K562 (cell line): Measurements from ENCODE around the gene SLC46A3. TPM values are rescaled to one million over a fixed set of nuclear protein-coding genes. Genes with fewer than 3 reads are reported as not detected.

Source experiments
- E2F6 ChIP-seq, 2 experiments: IDR thresholded peaks; 2 replicates each; pipeline ENCODE4 v1.6.1; 2011; ENCODE audit warnings: borderline replicate concordance in 1 of 2, control low read depth in 1 of 2, low read depth in 1 of 2, low read length in 1 of 2, mild to moderate bottlenecking in 1 of 2, mixed read lengths in 1 of 2, moderate library complexity in 1 of 2; ENCODE audit not compliant: insufficient read depth in 1 of 2, insufficient read length in 1 of 2, poor library complexity in 1 of 2, severe bottlenecking in 1 of 2; ENCODE audit errors: extremely low read depth in 1 of 2
- GABPB1 ChIP-seq: sonication (generic); formaldehyde crosslinking; IDR thresholded peaks from 2 replicates; pipeline ENCODE4 v1.8.0; 2022; ENCODE audit warnings: mild to moderate bottlenecking, missing genetic modification reagents
- ID3 ChIP-seq, 2 experiments: fragments of 250-450 bp in 1 of 2; fragments of 450-650 bp in 1 of 2; sonication (Bioruptor Pico) in 1 of 2; IDR thresholded peaks; 2 replicates each; pipeline versions ENCODE4 v1.6.1 to v1.8.0; 2016 to 2021; ENCODE audit warnings: mild to moderate bottlenecking in 2 of 2, moderate library complexity in 2 of 2, missing compliant biosample characterization in 1 of 2, missing genetic modification characterization in 1 of 2
- IRF9 ChIP-seq: fragments of 450-650 bp; IDR thresholded peaks from 2 replicates; pipeline ENCODE4 v1.6.1; 2016; ENCODE audit warnings: missing biosample characterization, missing genetic modification characterization
- KAT8 ChIP-seq: fragments of 450-650 bp; IDR thresholded peaks from 2 replicates; pipeline ENCODE4 v1.6.1; 2016; ENCODE audit warnings: low read depth, mild to moderate bottlenecking
- KHSRP ChIP-seq: fragments of 450-650 bp; IDR thresholded peaks from 2 replicates; pipeline ENCODE4 v1.6.1; 2017
- KLF16 ChIP-seq: IDR thresholded peaks from 2 replicates; pipeline ENCODE4 v1.6.1; 2016; ENCODE audit warnings: antibody characterized with exemption
- MED1 ChIP-seq: sonication (generic); formaldehyde crosslinking; IDR thresholded peaks from 2 replicates; pipeline ENCODE4 v1.8.1; 2023; ENCODE audit warnings: missing genetic modification reagents, borderline replicate concordance
- PRMT5 ChIP-seq: sonication (generic); formaldehyde crosslinking; IDR thresholded peaks from 2 replicates; pipeline ENCODE4 v1.5.0; 2020; ENCODE audit warnings: missing genetic modification reagents
- SMAD2 ChIP-seq: fragments of 150-350 bp; IDR thresholded peaks from 2 replicates; pipeline ENCODE4 v1.6.1; 2014; ENCODE audit warnings: low read depth, mild to moderate bottlenecking, low read length
- ZBTB5 ChIP-seq: fragments of 450-650 bp; IDR thresholded peaks from 2 replicates; pipeline ENCODE4 v1.6.1; 2017; ENCODE audit warnings: antibody characterized with exemption
- ZMIZ1 ChIP-seq, 2 experiments: fragments of 150-350 bp in 1 of 2; IDR thresholded peaks; 2 replicates each; pipeline ENCODE4 v1.6.1; 2012 to 2016; ENCODE audit warnings: low read depth in 2 of 2, low read length in 2 of 2, mild to moderate bottlenecking in 1 of 2, moderate library complexity in 1 of 2
- ZNF174 ChIP-seq: fragments of 250-450 bp; sonication (Bioruptor Pico); IDR thresholded peaks from 2 replicates; pipeline ENCODE4 v1.4.0; 2020; ENCODE audit warnings: mild to moderate bottlenecking
- ZNF184 ChIP-seq: sonication (generic); formaldehyde crosslinking; IDR thresholded peaks from 2 replicates; pipeline ENCODE4 v1.5.0; 2020; ENCODE audit warnings: missing genetic modification reagents
- ZNF41 ChIP-seq: fragments of 250-450 bp; sonication (Bioruptor Pico); conservative IDR thresholded peaks from 2 replicates; pipeline ENCODE4 v1.4.0; 2020; ENCODE audit warnings: mild to moderate bottlenecking
- ZZZ3 ChIP-seq: fragments of 450-650 bp; IDR thresholded peaks from 2 replicates; pipeline ENCODE4 v1.6.1; 2016; ENCODE audit warnings: antibody characterized with exemption, mild to moderate bottlenecking, moderate library complexity
- polyA plus RNA-seq, 8 experiments: library from polyadenylated mRNA; depleted of rRNA in 4 of 8; stranded (reverse) in 5 of 8; unstranded in 3 of 8; fragments of >200 nt; fragmentation: Nextera tagmentation in 2 of 8; fragmentation: Illumina TruSeq in 1 of 8; extraction: Ambion mirVana in 2 of 8; extraction: Trizol in 1 of 8; gene quantifications; 2 replicates each; pipeline versions ENCODE4 v1.2.1 to v1.2.3, GENCODE V29; 2011 to 2014; ENCODE audit warnings: inconsistent platforms in 1 of 8, missing spikeins in 1 of 8
- total RNA-seq, 7 experiments: library from RNA; depleted of rRNA in 6 of 7; stranded (reverse); fragments of >200 nt in 6 of 7; fragmentation: Illumina TruSeq in 2 of 7; extraction: Trizol in 2 of 7; gene quantifications; 2 replicates each; pipeline versions ENCODE4 v1.2.1 to v1.2.3, GENCODE V29; 2011 to 2021; ENCODE audit warnings: low replicate concordance in 1 of 7

SLC46A3 gene
- total and polyA plus RNA-seq, 9 of the 15 experiments (the other 6 are each of a cell fraction or from before 2014, with no cell fraction given) = 0.14 to 1.2 (median 0.51) TPM

- TF ChIP-seq ID3 (CRISPR knock-in tag; IDR thresholded peaks at IDR 0.05) = no peak
- no peak for TF ChIP-seq ID3 (tag; IDR thresholded peaks at IDR 0.05)
- TF ChIP-seq KAT8 = no peak
- TF ChIP-seq ZNF174 = no peak
- no peak for TF ChIP-seq SMAD2
- TF ChIP-seq KHSRP = no peak
- TF ChIP-seq ZNF41 (CRISPR knock-in tag) = no peak
- TF ChIP-seq ZNF184 (CRISPR knock-in tag) = no peak
- TF ChIP-seq ZBTB5 = no peak
- no peak for TF ChIP-seq PRMT5 (CRISPR knock-in tag)
- no peak for TF ChIP-seq ZZZ3
- peak; percentile 96 for TF ChIP-seq GABPB1 (CRISPR knock-in tag)
- TF ChIP-seq KLF16 = no peak
- TF ChIP-seq ZMIZ1 (IDR thresholded peaks at IDR 0.05; ENCODE audit: low read depth in 2 of 2, low read length in 2 of 2) = 0 out of 4 replicates have a peak, but pooled peaks of 1 of the 2 experiments have one; percentile 13
- no peak for TF ChIP-seq IRF9 (tag)
- TF ChIP-seq MED1 (CRISPR knock-in tag) = no peak
- TF ChIP-seq E2F6 (IDR thresholded peaks at IDR 0.05; ENCODE audit: borderline replicate concordance in 1 of 2, extremely low read depth in 1 of 2, insufficient read depth in 1 of 2, insufficient read length in 1 of 2, low read depth in 1 of 2, low read length in 1 of 2, poor library complexity in 1 of 2, severe bottlenecking in 1 of 2) = peak in 1 of 2 experiments; percentile 64
Measured at GRCh38 chr13:28658796-28659620, 59.8 kb downstream of the SLC46A3 start, which contains the start of gene POMP (continued).
